ENCODE results near the gene RCN2.

- no peak for TF ChIP-seq PPARA (CRISPR knock-in tag; IDR thresholded peaks at IDR 0.05; ENCODE audit: borderline replicate concordance)
- TF ChIP-seq ZFP3 (CRISPR knock-in tag; IDR thresholded peaks at IDR 0.05), result no peak
- TF ChIP-seq ESRRG (CRISPR knock-in tag; IDR thresholded peaks at IDR 0.05), result no peak
- TF ChIP-seq ARNTL (CRISPR knock-in tag; IDR thresholded peaks at IDR 0.05; ENCODE audit: borderline replicate concordance, low read depth), result no peak
- TF ChIP-seq ZC3H10 (CRISPR knock-in tag; IDR thresholded peaks at IDR 0.05), result no peak
- no peak for TF ChIP-seq TCF4 (CRISPR knock-in tag; IDR thresholded peaks at IDR 0.05; ENCODE audit: borderline replicate concordance)
- no peak for TF ChIP-seq ISL1 (CRISPR knock-in tag; IDR thresholded peaks at IDR 0.05)
- no peak for TF ChIP-seq RARB (CRISPR knock-in tag; IDR thresholded peaks at IDR 0.05)
- TF ChIP-seq POU6F1 (CRISPR knock-in tag; IDR thresholded peaks at IDR 0.05; ENCODE audit: borderline replicate concordance, low read depth), result no peak
Observed at GRCh38 chr15:76993114-76993725, 61.7 kb downstream of the RCN2 start.

Measured in SK-N-SH treated with all-trans-retinoic acid at 6 μM for 48 hours (cell line).